ENCODE measurements around the gene SSBP4. TPM values are rescaled to one million over a fixed set of nuclear protein-coding genes. Genes with fewer than 3 reads are reported as not detected.

Gene SSBP4
- total RNA-seq, 1 experiment from 2014 or later = 164 TPM

DNA sequence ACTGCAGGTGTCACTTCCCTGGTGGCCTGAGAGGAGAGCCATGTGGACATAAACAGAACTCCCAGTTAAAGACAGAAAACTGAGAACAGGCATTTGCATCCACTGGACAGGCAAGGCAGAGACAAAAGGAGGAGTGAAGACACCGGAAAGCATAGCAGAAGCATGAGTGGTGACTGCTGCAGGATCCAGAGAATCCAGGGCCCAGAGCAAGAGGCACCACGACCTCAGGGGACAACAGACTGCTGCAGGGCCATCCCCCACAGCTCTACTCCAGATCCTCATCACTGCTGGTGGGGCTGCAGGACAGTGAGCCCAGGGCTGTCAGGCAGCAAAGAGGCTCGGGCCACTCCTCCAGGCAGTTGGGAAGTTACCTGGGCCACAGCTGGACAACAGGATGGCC is 33.2 kb downstream of the SSBP4 start:
- no peak overlapping the region for H3K4me2 ChIP-seq (ENCODE audit: low read length)
- H3K9me3 ChIP-seq (ENCODE audit: control insufficient read depth in 1 of 2, insufficient read depth in 1 of 2, low read depth in 1 of 2, low read length in 2 of 2) = no peaks in the 10 kb centered on the region
- TF ChIP-seq, protein P1, sequence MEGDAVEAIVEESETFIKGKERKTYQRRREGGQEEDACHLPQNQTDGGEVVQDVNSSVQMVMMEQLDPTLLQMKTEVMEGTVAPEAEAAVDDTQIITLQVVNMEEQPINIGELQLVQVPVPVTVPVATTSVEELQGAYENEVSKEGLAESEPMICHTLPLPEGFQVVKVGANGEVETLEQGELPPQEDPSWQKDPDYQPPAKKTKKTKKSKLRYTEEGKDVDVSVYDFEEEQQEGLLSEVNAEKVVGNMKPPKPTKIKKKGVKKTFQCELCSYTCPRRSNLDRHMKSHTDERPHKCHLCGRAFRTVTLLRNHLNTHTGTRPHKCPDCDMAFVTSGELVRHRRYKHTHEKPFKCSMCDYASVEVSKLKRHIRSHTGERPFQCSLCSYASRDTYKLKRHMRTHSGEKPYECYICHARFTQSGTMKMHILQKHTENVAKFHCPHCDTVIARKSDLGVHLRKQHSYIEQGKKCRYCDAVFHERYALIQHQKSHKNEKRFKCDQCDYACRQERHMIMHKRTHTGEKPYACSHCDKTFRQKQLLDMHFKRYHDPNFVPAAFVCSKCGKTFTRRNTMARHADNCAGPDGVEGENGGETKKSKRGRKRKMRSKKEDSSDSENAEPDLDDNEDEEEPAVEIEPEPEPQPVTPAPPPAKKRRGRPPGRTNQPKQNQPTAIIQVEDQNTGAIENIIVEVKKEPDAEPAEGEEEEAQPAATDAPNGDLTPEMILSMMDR (IDR thresholded peaks at IDR 0.05 in 2 of 3, conservative IDR thresholded peaks at IDR 0.05 in 1 of 3; ENCODE audit: borderline replicate concordance in 1 of 3, insufficient read depth in 1 of 3, low read depth in 2 of 3, low read length in 2 of 3) = no peak
- TF ChIP-seq ELF1 (IDR thresholded peaks at IDR 0.05; ENCODE audit: borderline replicate concordance, low read depth) = no peak
- TF ChIP-seq POLR2A (IDR thresholded peaks at IDR 0.05; ENCODE audit: borderline replicate concordance, extremely low read depth, insufficient read depth, insufficient read length) = no peak
- TF ChIP-seq SIN3A (IDR thresholded peaks at IDR 0.05; ENCODE audit: low read depth) = no peak
- no peak for TF ChIP-seq EZH2 (IDR thresholded peaks at IDR 0.05)
- TF ChIP-seq CBX3 (IDR thresholded peaks at IDR 0.05; ENCODE audit: low read depth) = no peak
- TF ChIP-seq REST (IDR thresholded peaks at IDR 0.05; ENCODE audit: low read depth) = no peak
- no peak for TF ChIP-seq POLR2AphosphoS5 (IDR thresholded peaks at IDR 0.05; ENCODE audit: low read depth, low read length)
- no peak for TF ChIP-seq EGR1 (IDR thresholded peaks at IDR 0.05; ENCODE audit: low read depth)
- no peak for TF ChIP-seq ZBTB33 (IDR thresholded peaks at IDR 0.05; ENCODE audit: extremely low read depth, insufficient replicate concordance, low read length)
- TF ChIP-seq ZFX (IDR thresholded peaks at IDR 0.05) = no peak
- TF ChIP-seq ATF3 (IDR thresholded peaks at IDR 0.05) = no peak
- no peak for TF ChIP-seq ZNF274 (IDR thresholded peaks at IDR 0.05; ENCODE audit: low read depth, low read length)
- TF ChIP-seq EZH2phosphoT487 (IDR thresholded peaks at IDR 0.05; ENCODE audit: borderline replicate concordance) = no peak
- ChIA-PET RAD21 (ENCODE audit: low non-redundant PET in 1 of 2, low total read pairs in 2 of 2, uncharacterized antibody in 2 of 2, unreplicated experiment in 2 of 2) (interaction anchor here in 1 of 2 experiments (0.6 kb wide), 1 partner anchor 464 kb away, joined by 3 read pairs; no protein-coding TSS in a partner anchor), POLR2A (interaction anchor here (1.4 kb wide), 1 partner anchor 12 kb away, joined by 4 read pairs; no protein-coding TSS in a partner anchor), CTCF (no interaction called here)
- H3K4me3 ChIP-seq (replicated peaks in 1 of 2; ENCODE audit: low read depth in 1 of 2, low read length in 2 of 2) = no peak overlapping the region
- no peaks in the 10 kb centered on the region; the same call in 1 of the 2 replicates for H3K79me2 ChIP-seq (ENCODE audit: insufficient read depth, low read length)
- ATAC-seq = no peak
- no peak overlapping the region for H3K9ac ChIP-seq (ENCODE audit: low read length)
- H2AFZ ChIP-seq (ENCODE audit: low read depth, low read length, poor library complexity, severe bottlenecking) = no peak overlapping the region
- no peaks in the 10 kb centered on the region for H4K20me1 ChIP-seq (ENCODE audit: insufficient read depth)
- no peak for DNase-seq (ENCODE audit: low read depth, low spot score)
- H3K4me1 ChIP-seq (ENCODE audit: control insufficient read depth in 1 of 2, insufficient read depth in 2 of 2, low read length in 2 of 2) = peaks cover 3 to 8% of the 10 kb centered on the region in 2 experiments; a peak in 3 of 4 replicates
- intact Hi-C loops (cut with micrococcal nuclease) = loop anchor here (5.0 kb wide), 3 partner anchors 225 to 465 kb away; partner anchors contain the start of genes COPE and DDX49
- H3K36me3 ChIP-seq (ENCODE audit: control insufficient read depth in 1 of 2, insufficient read depth in 2 of 2, low read length in 2 of 2) = peaks cover 0 to 24% of the 10 kb centered on the region in 2 experiments; a peak in 3 of 4 replicates
- no TSS peak for BruUV-seq (replicated peaks)
- H3K27ac ChIP-seq (ENCODE audit: low read depth, low read length) = no peak overlapping the region
- H3K9me2 ChIP-seq (ENCODE audit: insufficient read depth) = no peaks in the 10 kb centered on the region
- H3K27me3 ChIP-seq (ENCODE audit: insufficient read depth, low read length) = no peaks in the 10 kb centered on the region

Data from HCT116 (cell line).